ENCODE results near the gene SERPINB7.

SERPINB7 gene

DNA sequence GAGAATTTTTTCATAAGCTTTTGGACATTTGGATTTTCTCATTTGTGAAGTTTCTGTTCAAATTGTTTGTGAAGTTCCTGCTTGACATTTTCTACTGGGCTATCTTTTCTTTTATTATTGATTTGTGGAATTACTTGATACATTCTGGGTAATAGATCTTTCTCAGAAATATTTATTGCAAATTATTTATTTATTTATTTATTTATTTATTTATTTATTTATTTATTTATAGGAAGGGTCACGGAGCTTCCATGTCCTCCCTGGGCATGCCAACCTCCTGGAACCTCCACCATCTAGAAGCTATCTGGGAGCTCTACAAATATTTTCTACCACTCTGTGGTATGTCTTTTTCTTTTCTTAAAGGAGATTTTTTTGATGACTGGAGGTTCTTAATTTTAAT lies 25.7 kb upstream of the SERPINB7 start:
- TF ChIP-seq, protein P1, sequence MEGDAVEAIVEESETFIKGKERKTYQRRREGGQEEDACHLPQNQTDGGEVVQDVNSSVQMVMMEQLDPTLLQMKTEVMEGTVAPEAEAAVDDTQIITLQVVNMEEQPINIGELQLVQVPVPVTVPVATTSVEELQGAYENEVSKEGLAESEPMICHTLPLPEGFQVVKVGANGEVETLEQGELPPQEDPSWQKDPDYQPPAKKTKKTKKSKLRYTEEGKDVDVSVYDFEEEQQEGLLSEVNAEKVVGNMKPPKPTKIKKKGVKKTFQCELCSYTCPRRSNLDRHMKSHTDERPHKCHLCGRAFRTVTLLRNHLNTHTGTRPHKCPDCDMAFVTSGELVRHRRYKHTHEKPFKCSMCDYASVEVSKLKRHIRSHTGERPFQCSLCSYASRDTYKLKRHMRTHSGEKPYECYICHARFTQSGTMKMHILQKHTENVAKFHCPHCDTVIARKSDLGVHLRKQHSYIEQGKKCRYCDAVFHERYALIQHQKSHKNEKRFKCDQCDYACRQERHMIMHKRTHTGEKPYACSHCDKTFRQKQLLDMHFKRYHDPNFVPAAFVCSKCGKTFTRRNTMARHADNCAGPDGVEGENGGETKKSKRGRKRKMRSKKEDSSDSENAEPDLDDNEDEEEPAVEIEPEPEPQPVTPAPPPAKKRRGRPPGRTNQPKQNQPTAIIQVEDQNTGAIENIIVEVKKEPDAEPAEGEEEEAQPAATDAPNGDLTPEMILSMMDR (IDR thresholded peaks at IDR 0.05): no peak

DNA sequence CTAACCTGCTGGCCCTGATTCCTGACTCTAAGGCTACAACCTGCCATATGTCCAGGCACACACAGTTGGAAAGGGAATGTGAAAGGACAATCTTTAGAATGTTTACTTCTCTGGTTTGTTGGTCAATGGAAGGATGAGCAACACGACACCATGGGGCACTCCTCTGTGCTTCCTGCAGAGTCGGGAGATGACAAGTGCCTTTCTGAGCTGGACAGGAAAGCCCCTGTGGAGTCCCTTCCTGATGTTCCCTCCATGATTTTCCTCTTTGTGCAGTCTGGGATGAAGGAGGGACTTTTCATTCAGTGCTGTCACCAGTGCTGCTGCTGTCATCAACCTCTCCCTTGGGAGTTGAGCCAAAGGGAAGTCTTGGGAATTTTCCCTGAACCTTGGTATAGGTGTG lies 22.6 kb upstream of the SERPINB7 start:
- TF ChIP-seq, protein P1 (IDR thresholded peaks at IDR 0.05): no peak

DNA sequence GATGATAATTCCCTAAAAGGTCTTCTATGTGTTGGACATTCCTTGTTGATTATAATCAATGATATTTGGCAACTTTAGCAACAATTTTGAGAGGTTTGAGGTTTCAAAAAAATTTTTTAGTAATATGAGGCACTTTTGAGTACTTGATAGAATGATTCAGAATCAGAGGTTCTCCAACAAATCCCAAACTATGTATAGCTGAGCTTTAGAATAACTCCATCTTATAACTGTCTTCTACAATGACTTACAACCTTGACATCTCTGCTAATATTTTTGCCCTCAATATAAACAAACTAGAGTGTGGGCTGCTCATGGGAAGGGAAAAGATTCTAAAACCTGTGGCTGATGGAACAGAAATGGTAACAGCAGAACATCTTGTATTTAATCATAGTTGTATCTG lies 21.5 kb upstream of the SERPINB7 start:
- TF ChIP-seq, protein P1 (IDR thresholded peaks at IDR 0.05): no peak

DNA sequence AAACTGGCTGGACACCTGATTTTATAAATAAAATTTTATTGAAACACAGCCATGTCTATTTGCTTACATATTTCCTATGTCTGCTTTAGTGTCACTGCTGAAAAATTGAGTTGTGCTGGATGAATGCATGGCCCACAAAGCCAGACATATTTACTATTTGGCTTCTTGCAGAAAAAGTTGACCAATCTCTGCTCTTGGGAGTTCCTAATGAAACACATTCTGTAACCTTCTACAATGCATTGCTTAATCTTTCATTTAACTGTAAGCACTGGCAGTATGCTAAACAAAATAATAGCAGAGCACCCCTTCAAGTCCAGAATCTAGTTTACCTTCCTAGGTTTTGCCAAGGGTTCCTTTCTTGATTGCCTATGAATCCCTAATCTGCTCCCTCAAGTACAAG lies 17.7 kb upstream of the SERPINB7 start:
- TF ChIP-seq, protein P1 (IDR thresholded peaks at IDR 0.05): no peak

DNA sequence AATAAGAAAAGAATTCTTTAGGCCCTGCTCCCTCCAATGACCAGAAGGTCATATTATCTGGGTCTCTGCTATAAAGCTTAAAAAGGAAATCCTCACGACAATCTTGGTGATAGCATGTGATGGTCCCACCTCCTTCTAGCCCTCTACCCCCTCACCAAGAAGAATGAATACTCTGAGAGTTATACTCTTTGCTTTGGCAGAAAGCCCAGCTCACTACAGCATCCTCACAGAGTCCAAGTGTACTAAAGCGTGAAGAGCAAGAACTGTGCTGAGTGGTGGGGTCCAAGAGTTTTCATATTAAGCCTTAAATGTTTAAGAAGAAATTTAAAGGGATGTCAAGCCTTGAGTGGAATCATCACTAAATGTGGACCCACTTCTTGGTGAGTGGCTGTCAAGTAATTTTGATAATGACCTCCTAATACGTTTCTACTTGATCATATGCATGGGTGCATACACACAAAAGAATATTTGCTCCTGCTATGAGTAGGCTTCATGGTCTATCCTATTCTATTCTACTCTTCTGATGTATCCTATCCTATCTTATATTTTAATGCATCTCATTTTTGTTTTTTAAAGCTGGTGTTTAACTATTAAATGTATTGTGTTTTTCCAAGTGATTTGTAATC lies 16.5 kb upstream of the SERPINB7 start:
- TF ChIP-seq, protein P1 (IDR thresholded peaks at IDR 0.05): no peak

DNA sequence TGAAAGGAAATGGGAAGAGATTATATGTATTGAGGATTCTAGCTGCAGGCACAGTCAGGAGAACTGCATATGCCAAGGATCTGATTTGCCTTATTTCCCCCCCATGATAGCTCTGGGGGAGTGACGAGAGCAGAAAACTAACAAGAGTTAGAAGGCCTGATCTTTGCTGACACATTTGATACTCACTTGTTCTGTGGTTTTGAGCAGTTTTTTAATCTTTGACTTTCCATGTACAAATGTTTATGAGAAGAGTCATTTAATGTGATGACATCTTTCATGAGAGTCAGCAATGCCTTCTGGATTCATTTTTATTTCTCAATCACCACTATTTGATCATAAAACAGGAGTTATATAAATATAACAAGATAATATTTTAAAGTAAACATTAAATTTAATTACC lies 12.7 kb upstream of the SERPINB7 start:
- TF ChIP-seq, protein P1 (IDR thresholded peaks at IDR 0.05): no peak

DNA sequence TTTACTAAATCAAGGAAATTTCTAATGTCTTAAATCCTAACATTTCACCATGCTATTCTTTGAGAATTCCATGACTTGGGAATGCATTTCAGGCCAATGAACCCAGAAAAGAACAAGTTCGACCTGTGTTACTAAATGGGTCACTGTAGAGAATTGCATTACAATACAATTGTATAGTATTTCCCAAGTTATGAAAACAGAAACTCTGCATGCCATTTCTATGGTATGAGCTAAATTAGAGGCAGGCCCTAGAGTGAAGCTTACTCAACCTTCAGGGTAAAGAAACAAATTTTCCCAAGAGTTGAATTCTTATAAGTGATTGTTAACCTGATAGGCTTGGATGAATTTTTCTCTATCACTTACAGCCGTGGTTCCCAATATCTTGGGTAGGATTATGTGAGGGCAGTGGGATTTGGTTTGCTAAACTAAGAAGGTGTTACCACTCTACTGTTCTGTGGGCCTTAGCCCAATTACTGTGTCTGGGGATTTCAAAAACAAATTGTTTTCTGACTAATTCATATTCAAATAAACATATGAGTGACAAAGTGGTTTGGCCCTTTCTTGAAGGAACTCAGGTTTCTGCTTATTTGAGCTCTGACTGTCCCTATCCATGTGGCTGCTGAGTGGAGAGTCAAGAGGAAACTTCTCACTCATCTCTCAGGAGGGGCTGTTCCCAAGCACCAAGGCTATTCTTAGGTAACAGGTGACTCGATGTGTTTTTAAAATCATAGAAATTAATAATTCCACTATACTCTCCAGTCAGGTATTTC lies 11.2 kb upstream of the SERPINB7 start:
- TF ChIP-seq, protein P1 (IDR thresholded peaks at IDR 0.05): no peak
